Activated CD4-positive, alpha-beta T cell treated with anti-CD3 and anti-CD28 coated beads for 36 hours (primary cell): ENCODE data around the gene EPHB6. TPM values are rescaled to one million over a fixed set of nuclear protein-coding genes. Genes with fewer than 3 reads are reported as not detected.

Source experiments
- ATAC-seq: fragments of 200-7000 bp; cut with Tn5 transposase; one replicate; pipeline ENCODE4 v1.10.0; 2021; ENCODE audit warnings: mild to moderate bottlenecking, moderate library complexity
- CTCF ChIA-PET: fragments of 350-600 bp; sonication (Branson Sonifier 250); formaldehyde crosslinking; loops from one replicate; lab custom pipeline; 2021; ENCODE audit warnings: antibody characterized with exemption; lab: Charles Lee
- POLR2A ChIA-PET: fragments of 350-600 bp; sonication (Branson Sonifier 250); formaldehyde crosslinking; loops from one replicate; lab custom pipeline; 2021; ENCODE audit warnings: antibody characterized with exemption, inconsistent platforms; lab: Charles Lee
- DNase-seq: peaks from one replicate; pipeline ENCODE4 v3.0.0-alpha.2; 2020
- H3K27ac Mint-ChIP-seq: one replicate; pipeline ENCODE4 v1.8.0; 2021; ENCODE audit warnings: mixed read lengths
- H3K27me3 Mint-ChIP-seq: one replicate; pipeline ENCODE4 v1.8.0; 2021; ENCODE audit warnings: mixed read lengths
- H3K36me3 Mint-ChIP-seq: one replicate; pipeline ENCODE4 v1.8.0; 2021; ENCODE audit warnings: low read depth, mixed read lengths
- H3K4me1 Mint-ChIP-seq: one replicate; pipeline ENCODE4 v1.8.0; 2021; ENCODE audit warnings: mixed read lengths
- H3K4me3 Mint-ChIP-seq: one replicate; pipeline ENCODE4 v1.8.0; 2021; ENCODE audit warnings: mild to moderate bottlenecking, moderate library complexity, mixed read lengths
- H3K9me3 Mint-ChIP-seq: one replicate; pipeline ENCODE4 v1.8.0; 2021; ENCODE audit warnings: low read depth, mixed read lengths
- intact Hi-C, 2 experiments: fragments of 100-400 bp; cut with DNase I in 1 of 2; cut with micrococcal nuclease in 1 of 2; formaldehyde crosslinking; loops; one replicate each; pipeline versions ENCODE4 v1.14.2 to v1.15.1; 2022 to 2024; cut with DNase I, micrococcal nuclease
- total RNA-seq, 2 experiments: library from RNA; stranded (reverse); gene quantifications; one replicate each; pipeline ENCODE4 v1.2.3, GENCODE V29; 2021

The EPHB6 gene
- total RNA-seq, 2 experiments from 2014 or later, result 14.7 to 15.1 TPM

DNA sequence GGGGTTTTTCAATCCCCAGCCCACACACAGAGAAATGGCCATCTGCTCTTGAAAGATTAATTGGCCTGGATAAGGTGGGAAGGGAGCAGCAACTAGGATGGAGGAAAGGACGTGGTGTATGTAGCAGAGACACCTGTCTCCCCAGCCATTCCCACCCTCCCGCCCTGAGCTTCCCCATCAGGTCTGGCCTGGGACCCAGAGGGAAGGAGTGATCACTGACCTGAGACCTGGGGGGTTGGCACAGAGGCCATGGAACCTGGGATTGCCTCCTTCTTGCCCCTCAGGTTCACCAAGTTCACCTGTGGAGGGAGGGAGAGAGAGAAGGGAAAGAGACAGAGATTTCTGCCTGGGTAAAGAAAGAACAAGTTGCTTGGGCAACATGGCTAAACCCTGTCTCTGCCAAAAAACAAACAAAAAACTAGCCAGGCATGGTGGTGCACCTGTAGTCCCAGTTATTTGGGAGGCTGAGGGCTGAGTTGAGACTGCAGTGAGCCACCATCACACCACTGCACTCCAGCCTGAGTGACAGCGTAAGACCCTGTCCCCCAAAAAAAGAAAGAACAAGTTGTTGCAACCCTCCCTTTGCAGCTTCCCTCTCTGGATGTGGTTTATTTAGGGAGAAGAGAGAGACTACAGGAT lies 42.0 kb downstream of the EPHB6 start:
- H3K27ac Mint-ChIP-seq, result no peak overlapping the region
- CTCF ChIA-PET, result interaction anchor here (0.7 to 1.3 kb wide), 2 partner anchors 11 to 23 kb away, joined by 3 to 4 read pairs; partner anchors contain the start of gene TRPV6
- ATAC-seq, result no peak

GRCh38 chr7:142897691-142898090 lies 42.8 kb downstream of the EPHB6 start:
- no peaks in the 10 kb centered on the region for H3K9me3 Mint-ChIP-seq
- H3K4me3 Mint-ChIP-seq, result no peak overlapping the region
- intact Hi-C loops, result no loop called here
- ATAC-seq (no peak), DNase-seq (no peak)
- no peaks in the 10 kb centered on the region for H3K27me3 Mint-ChIP-seq
- no peak overlapping the region for H3K27ac Mint-ChIP-seq
- ChIA-PET CTCF (interaction anchor here (0.6 to 1.3 kb wide), 3 partner anchors 24 to 36 kb away, joined by 3 to 4 read pairs (median 3); no protein-coding TSS in a partner anchor), POLR2A (no interaction called here)
- H3K4me1 Mint-ChIP-seq, result no peaks in the 10 kb centered on the region
- H3K36me3 Mint-ChIP-seq, result no peaks in the 10 kb centered on the region

More for the DNA sequence above, 42.0 kb downstream of the EPHB6 start:
- intact Hi-C loops, result no loop called here
- Mint-ChIP-seq H3K27me3 (no peaks in the 10 kb centered on the region), H3K4me3 (no peak overlapping the region), H3K36me3 (no peaks in the 10 kb centered on the region), H3K4me1 (no peaks in the 10 kb centered on the region), H3K9me3 (no peaks in the 10 kb centered on the region)
- POLR2A ChIA-PET, result no interaction called here
- DNase-seq, result no peak

DNA sequence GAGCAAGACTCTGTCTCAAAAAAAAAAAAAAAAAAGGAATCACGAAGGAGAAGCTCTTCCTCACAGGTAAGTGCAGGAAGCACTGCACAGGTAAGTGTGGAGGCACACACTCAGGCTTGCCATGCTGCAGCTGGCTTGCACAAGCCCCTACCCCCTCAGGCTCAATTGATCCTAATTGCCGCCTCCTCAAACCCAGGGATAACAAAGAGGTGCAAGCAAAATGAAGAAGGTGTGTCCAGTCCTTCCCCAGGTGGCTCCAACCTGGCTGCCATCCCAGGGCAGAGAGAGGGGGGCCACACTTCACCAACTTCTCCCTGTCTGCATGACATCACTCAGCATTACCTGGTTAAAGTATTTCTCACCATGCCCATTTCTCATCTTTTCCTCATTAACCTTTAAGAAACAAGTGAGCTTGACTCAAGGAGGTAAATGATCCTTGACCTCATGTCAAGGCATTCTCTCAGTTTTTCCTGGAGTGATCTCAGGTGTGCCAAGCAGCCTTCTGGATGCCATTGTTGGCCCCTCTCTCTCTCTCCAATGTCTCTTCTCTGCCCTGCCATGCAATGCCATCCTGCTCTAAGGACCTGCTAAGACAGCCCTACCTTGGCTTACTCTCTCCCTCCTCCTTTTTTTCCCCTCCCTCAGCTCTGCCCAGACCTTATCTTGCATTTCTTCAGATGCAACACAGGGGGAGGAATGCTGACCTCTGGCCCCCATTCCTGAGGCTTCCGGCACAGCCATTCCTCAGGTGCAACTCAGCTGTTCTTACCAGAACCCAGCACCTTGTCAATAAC lies 43.7 kb downstream of the EPHB6 start:
- intact Hi-C loops, result no loop called here
- ATAC-seq (no peak), DNase-seq (no peak)
- ChIA-PET POLR2A (no interaction called here), CTCF (interaction anchor here (0.6 to 1.3 kb wide), 4 partner anchors 25 to 105 kb away, joined by 3 to 4 read pairs (median 3); no protein-coding TSS in a partner anchor)
- no peaks in the 10 kb centered on the region for H3K36me3 Mint-ChIP-seq
- no peaks in the 10 kb centered on the region for H3K27me3 Mint-ChIP-seq
- no peak overlapping the region for H3K4me3 Mint-ChIP-seq
- no peak overlapping the region for H3K27ac Mint-ChIP-seq
- no peaks in the 10 kb centered on the region for H3K9me3 Mint-ChIP-seq
- H3K4me1 Mint-ChIP-seq, result no peaks in the 10 kb centered on the region

DNA sequence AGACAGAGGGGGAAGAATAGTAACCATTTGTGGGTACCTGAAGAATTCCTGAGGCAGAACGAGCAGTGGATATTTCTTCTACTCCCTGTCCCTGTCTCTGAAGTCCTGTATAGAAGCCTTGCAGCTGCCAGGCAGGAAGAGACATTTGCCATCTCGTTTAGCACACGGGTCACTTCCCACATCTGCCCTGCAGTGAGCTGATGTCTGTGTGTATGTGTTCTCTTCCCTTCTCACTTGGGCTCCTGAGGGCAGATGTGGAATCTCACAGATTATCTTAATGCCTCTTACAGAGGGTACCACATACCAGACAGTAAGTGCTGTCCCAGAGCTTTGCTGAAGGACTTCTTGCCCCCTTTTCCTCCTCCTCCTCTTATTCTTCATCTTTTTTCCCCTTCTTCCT lies 44.8 kb downstream of the EPHB6 start:
- no peaks in the 10 kb centered on the region for H3K36me3 Mint-ChIP-seq
- no peaks in the 10 kb centered on the region for H3K9me3 Mint-ChIP-seq
- no peak overlapping the region for H3K4me3 Mint-ChIP-seq
- H3K27ac Mint-ChIP-seq, result no peak overlapping the region
- H3K27me3 Mint-ChIP-seq, result no peaks in the 10 kb centered on the region
- CTCF ChIA-PET, result interaction anchor here (0.6 kb wide), 1 partner anchor 456 kb away, joined by 3 read pairs; no protein-coding TSS in a partner anchor
- POLR2A ChIA-PET, result no interaction called here
- ATAC-seq (no peak), DNase-seq (no peak)
- intact Hi-C loops, result no loop called here
- no peaks in the 10 kb centered on the region for H3K4me1 Mint-ChIP-seq

DNA sequence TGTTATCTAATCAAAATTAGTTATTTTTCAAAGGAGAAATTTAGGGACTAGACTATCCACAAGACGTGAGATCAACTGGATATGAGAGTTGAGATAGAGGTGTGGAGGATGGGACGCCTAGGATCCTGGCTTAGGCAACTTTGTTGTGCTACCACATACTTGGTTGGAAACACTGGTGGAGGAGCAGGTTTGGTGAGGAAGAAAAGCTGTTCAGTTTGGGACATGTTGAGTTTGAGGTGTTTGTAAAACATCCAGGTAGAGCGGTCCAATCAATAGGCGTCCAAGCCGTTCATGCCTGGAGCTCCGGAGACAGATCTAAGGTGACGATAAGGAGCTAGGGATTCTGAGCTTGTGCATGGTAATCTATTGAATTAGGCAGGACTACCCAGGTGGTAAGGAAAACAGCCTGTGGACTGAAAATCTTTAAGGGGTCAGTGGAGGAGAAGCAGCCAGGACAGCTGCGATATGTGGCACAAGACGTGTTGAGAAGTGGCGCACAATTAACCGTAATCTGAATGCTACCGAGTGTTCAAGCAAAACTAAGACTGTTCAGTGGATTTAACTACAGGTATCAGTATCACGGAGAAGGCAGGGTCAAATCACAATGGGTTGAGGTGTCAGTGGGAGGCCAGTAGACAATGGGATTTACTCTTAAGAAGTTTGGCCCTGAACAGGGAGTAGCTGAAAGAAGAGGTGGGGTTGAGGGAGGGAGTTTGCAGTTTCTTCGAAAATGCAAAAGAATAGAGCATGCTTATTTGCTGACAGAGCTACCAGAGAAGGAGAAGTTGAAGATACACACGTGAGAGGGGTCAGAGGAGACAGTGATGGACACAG lies 46.8 kb downstream of the EPHB6 start:
- Mint-ChIP-seq H3K9me3 (no peaks in the 10 kb centered on the region), H3K27ac (no peak overlapping the region), H3K4me3 (no peak overlapping the region), H3K36me3 (no peaks in the 10 kb centered on the region), H3K4me1 (no peaks in the 10 kb centered on the region), H3K27me3 (no peaks in the 10 kb centered on the region)
- intact Hi-C loops, result no loop called here
- ATAC-seq (no peak), DNase-seq (no peak)
- POLR2A ChIA-PET, result no interaction called here
- CTCF ChIA-PET, result interaction anchor here (1.3 kb wide), 2 partner anchors 15 to 21 kb away, joined by 4 read pairs; no protein-coding TSS in a partner anchor

DNA sequence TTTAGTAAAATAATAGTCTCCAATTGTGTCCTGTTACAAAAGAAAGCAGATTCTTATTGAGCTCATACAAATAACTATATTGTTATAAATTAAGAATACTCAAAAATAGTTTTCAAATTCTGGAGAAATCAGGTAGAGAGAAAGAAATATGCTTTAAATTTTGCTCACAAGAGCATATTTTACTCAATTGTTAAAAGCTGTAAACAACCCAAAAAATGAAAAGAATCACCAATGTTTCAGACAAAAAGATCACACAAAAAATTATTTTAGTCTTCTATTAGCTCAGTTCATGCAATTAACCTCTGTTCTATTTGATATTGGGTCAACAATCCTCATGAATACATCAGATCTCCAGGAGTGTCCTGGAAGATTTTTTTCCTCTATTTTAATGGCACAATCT lies 49.3 kb downstream of the EPHB6 start:
- ATAC-seq, result no peak
- CTCF ChIA-PET, result interaction anchor here (1.4 kb wide), 1 partner anchor 31 kb away, joined by 5 read pairs; no protein-coding TSS in a partner anchor

DNA sequence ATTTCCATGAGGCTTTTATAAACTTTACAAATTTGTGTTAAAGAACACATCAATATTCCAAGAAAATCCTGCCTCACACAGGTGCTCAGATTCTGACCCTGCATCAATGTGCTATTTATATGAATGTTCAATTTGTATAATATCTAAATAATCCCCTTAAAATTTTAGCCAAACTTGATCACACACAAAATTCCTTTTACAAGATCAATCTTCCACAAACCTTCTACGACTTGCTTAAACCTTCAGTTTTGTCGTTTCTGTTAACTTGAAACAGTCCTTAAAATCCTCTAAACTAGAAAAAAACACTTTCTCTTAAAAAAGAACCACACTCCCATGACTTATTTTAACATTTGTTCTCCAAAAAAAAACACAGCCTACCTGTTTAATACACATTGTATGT lies 50.9 kb downstream of the EPHB6 start:
- Mint-ChIP-seq H3K36me3 (no peaks in the 10 kb centered on the region), H3K27ac (no peak overlapping the region), H3K4me3 (no peak overlapping the region), H3K4me1 (no peaks in the 10 kb centered on the region), H3K9me3 (no peaks in the 10 kb centered on the region), H3K27me3 (peaks cover 12% of the 10 kb centered on the region)
- intact Hi-C loops, result no loop called here
- ATAC-seq (no peak), DNase-seq (no peak)
- CTCF ChIA-PET, result interaction anchor here (0.7 kb wide), 1 partner anchor 442 kb away, joined by 3 read pairs; no protein-coding TSS in a partner anchor
- POLR2A ChIA-PET, result no interaction called here

More for the DNA sequence above, 49.3 kb downstream of the EPHB6 start:
- H3K9me3 Mint-ChIP-seq, result no peaks in the 10 kb centered on the region
- H3K4me1 Mint-ChIP-seq, result no peaks in the 10 kb centered on the region
- POLR2A ChIA-PET, result no interaction called here
- H3K27ac Mint-ChIP-seq, result no peak overlapping the region
- intact Hi-C loops, result no loop called here
- no peaks in the 10 kb centered on the region for H3K36me3 Mint-ChIP-seq
- H3K27me3 Mint-ChIP-seq, result peaks cover 12% of the 10 kb centered on the region
- DNase-seq, result no peak
- H3K4me3 Mint-ChIP-seq, result no peak overlapping the region

- no peak for ATAC-seq
- intact Hi-C loops, result no loop called here
- Mint-ChIP-seq H3K27ac (no peak overlapping the region), H3K4me1 (no peaks in the 10 kb centered on the region), H3K36me3 (no peaks in the 10 kb centered on the region), H3K9me3 (no peaks in the 10 kb centered on the region), H3K27me3 (peaks cover 16% of the 10 kb centered on the region), H3K4me3 (no peak overlapping the region)
- POLR2A ChIA-PET, result no interaction called here
- CTCF ChIA-PET, result no interaction called here
- no peak for DNase-seq
Measured at GRCh38 chr7:142906643-142907042, 51.8 kb downstream of the EPHB6 start.

DNA sequence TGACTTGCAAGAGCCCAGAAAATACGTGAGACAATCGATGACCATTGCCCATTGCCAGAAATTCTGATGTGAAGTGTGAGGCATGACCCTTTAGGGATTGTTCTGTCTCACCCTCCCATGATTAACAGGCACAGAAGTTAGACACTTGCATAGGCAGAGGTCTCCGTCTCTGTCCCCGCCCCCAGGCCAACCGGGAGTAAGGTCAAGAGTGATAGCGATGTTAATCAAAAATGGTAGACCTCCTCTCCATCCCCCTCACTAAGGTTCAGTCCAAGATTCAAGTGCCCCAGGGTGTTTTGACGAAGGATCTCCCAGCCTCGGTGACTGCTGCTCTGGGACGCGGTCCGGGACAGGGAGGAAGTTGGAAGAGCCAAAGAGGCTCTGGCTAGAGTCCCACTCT lies 53.4 kb downstream of the EPHB6 start:
- ATAC-seq (no peak), DNase-seq (no peak)
- intact Hi-C loops, result no loop called here
- ChIA-PET CTCF (no interaction called here), POLR2A (no interaction called here)
- Mint-ChIP-seq H3K27ac (no peak overlapping the region), H3K4me3 (no peak overlapping the region), H3K9me3 (no peaks in the 10 kb centered on the region), H3K36me3 (no peaks in the 10 kb centered on the region), H3K4me1 (no peaks in the 10 kb centered on the region), H3K27me3 (peaks cover 19% of the 10 kb centered on the region)

DNA sequence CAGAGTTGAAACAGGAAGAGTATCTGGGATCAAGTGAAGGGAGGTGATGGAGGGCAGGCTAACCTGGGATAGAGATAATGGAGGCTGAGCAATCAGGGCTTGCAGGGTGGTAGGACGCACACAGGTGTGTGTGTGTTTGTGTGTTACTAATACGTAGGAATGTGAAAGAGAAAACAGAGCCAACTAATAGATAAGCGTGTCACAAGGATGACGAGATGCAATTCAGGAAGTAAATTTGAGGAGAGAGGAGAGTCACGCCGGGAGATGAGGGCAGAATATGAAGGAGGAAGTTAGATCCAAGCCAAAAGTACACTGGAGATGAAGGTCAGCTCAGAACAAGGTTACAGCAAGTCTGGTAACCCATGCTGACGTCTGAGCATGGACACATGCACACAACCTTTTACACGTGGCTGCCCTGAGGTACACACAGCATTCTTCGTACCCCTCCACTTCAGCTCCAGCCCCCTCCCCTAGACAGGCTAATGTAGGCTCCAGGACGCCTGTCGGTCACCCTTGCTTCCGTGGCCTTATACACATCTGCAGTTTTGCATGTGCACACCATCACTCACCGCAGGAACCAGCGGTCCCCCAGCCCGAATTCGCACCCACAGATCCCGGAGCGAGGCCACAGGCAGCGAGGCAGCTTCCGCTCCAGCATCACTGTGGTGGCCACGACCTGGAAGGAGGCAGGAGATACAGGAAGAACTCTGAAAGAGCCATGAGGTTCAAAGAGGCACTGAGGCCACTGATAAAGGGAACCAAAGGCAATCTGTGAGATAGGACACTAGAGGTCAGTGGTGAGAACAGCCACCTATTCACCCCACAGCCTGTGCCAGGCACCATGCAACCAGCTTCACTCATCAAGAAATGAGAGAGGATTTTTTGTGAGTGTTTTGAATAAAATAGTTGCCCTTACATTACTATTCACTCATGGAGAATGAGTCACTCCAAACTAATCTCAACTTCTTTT lies 54.3 kb downstream of the EPHB6 start:
- H3K9me3 Mint-ChIP-seq, result no peaks in the 10 kb centered on the region
- H3K36me3 Mint-ChIP-seq, result no peaks in the 10 kb centered on the region
- ATAC-seq, result peak; percentile 51
- intact Hi-C loops, result no loop called here
- H3K4me3 Mint-ChIP-seq, result no peak overlapping the region
- CTCF ChIA-PET, result interaction anchor here (0.5 to 1.7 kb wide), 4 partner anchors 11 to 723 kb away, joined by 3 to 6 read pairs (median 4); no protein-coding TSS in a partner anchor
- POLR2A ChIA-PET, result interaction anchor here (0.7 kb wide), 1 partner anchor 38 kb away, joined by 3 read pairs; no protein-coding TSS in a partner anchor
- peaks cover 22% of the 10 kb centered on the region for H3K27me3 Mint-ChIP-seq
- no peak for DNase-seq
- no peaks in the 10 kb centered on the region for H3K4me1 Mint-ChIP-seq
- no peak overlapping the region for H3K27ac Mint-ChIP-seq
